Peyer's patch (tissue), 4 donors: ENCODE measurements around the gene KLHDC7B. TPM values are rescaled to one million over a fixed set of nuclear protein-coding genes. Genes with fewer than 3 reads are reported as not detected.
"Not testable (repeated sequence)": the region's sequence is repeated elsewhere in the genome, so short reads cannot be mapped to it uniquely, and the experiment has no call there.

ENCODE experiments used
- DNase-seq, 3 donors: peaks; one replicate each; pipeline ENCODE4 v3.0.0-alpha.2; 2017 to 2019
- H3K27ac ChIP-seq, 4 donors: fragments of 200-600 bp; sonication (generic); one replicate each; pipeline ENCODE4 v1.5.1; 2016 to 2019
- H3K27me3 ChIP-seq, 2 donors: fragments of 200-600 bp; sonication (generic); one replicate each; pipeline ENCODE4 v1.5.1; 2019
- H3K36me3 ChIP-seq, 3 donors: fragments of 200-600 bp; sonication (generic); one replicate each; pipeline ENCODE4 v1.5.1; 2016 to 2019
- H3K4me1 ChIP-seq, 4 donors: fragments of 200-600 bp; sonication (generic); one replicate each; pipeline ENCODE4 v1.5.1; 2016 to 2019
- H3K4me3 ChIP-seq, 4 donors: fragments of 200-600 bp; sonication (generic); 1 replicate in 3 of 4; 2 replicates in 1 of 4; pipeline ENCODE4 v1.5.1; 2016 to 2019; ENCODE audit warnings: mild to moderate bottlenecking in 1 of 4
- H3K9me3 ChIP-seq, 4 donors: fragments of 200-600 bp; sonication (generic); one replicate each; pipeline ENCODE4 v1.5.1; 2016 to 2019; ENCODE audit warnings: mild to moderate bottlenecking in 1 of 4
- POLR2A ChIP-seq, 2 donors: fragments of 450-650 bp; IDR thresholded peaks; one replicate each; pipeline ENCODE4 v1.5.1; 2017; ENCODE audit warnings: antibody characterized with exemption in 2 of 2, mild to moderate bottlenecking in 2 of 2, moderate library complexity in 2 of 2
- total RNA-seq, 4 donors: library from RNA; depleted of rRNA; stranded (reverse); fragments of >200 nt; gene quantifications; one replicate each; pipeline ENCODE4 v1.1.0, GENCODE V29; 2016
- TF ChIP-seq, protein P1 (sequence below), 6 experiments: fragments of 450-650 bp in 4 of 6; fragments of 200-600 bp in 2 of 6; sonication (generic) in 1 of 6; IDR thresholded peaks; one replicate each; pipeline ENCODE4 v1.5.1; 2017 to 2019; ENCODE audit warnings: antibody characterized with exemption in 6 of 6, mild to moderate bottlenecking in 3 of 6, moderate library complexity in 1 of 6

KLHDC7B gene
- total RNA-seq, 4 donors from 2014 or later: 1.1 TPM; not detected in 3

DNA sequence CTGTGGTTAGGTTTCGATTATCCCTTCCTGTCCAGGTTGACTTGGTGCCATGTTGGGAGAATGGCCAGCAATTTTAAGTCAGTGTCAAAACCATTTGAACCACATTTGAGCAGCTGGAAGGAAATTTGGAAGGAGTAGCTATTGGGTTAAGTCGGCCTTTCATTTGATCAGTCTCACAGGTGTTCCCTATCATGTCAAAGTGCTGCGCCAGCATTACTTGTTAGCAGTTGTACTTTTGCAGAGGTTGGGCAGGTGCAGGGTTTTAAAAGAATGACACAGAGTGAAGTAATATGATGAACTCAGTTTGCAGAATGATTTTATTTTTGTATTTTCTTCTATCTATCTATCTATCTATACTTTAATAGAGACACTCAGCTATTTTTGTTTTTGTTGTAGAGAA, 9.5 kb upstream of the KLHDC7B start:
- Histone ChIP-seq H3K36me3 (no peaks in the 10 kb centered on the region), H3K27me3 (no peaks in the 10 kb centered on the region), H3K27ac (no peak overlapping the region), H3K9me3 (no peaks in the 10 kb centered on the region), H3K4me3 (no peak overlapping the region), H3K4me1 (peaks cover under 1 to 30% (median 14%) of the 10 kb centered on the region in 4 donors)
- no peak for TF ChIP-seq POLR2A (IDR thresholded peaks at IDR 0.05)
- TF ChIP-seq, protein P1, sequence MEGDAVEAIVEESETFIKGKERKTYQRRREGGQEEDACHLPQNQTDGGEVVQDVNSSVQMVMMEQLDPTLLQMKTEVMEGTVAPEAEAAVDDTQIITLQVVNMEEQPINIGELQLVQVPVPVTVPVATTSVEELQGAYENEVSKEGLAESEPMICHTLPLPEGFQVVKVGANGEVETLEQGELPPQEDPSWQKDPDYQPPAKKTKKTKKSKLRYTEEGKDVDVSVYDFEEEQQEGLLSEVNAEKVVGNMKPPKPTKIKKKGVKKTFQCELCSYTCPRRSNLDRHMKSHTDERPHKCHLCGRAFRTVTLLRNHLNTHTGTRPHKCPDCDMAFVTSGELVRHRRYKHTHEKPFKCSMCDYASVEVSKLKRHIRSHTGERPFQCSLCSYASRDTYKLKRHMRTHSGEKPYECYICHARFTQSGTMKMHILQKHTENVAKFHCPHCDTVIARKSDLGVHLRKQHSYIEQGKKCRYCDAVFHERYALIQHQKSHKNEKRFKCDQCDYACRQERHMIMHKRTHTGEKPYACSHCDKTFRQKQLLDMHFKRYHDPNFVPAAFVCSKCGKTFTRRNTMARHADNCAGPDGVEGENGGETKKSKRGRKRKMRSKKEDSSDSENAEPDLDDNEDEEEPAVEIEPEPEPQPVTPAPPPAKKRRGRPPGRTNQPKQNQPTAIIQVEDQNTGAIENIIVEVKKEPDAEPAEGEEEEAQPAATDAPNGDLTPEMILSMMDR (IDR thresholded peaks at IDR 0.05): no peak
- DNase-seq: no peak

DNA sequence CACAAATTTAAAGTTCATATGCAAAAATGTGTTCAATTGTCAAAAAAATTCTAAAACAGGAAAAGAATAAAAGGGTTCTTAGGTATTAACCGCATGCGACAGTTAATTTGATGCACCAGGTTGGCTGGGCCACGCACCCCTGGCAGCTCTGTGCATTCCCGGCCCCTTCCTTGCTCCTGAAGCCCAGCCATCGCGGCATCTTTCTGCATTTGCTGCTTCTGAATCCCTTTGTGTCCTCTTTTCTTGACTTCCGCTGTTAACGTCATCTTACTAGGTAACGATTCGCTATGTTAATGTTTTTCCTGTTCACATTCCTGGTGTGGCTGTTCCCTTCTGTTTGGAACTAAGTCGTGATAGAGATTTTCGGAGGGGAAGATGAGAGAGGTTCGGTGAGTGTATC, 7.9 kb upstream of the KLHDC7B start:
- no peak for TF ChIP-seq POLR2A (IDR thresholded peaks at IDR 0.05)
- TF ChIP-seq, protein P1 (IDR thresholded peaks at IDR 0.05): no peak
- Histone ChIP-seq H3K4me3 (no peak overlapping the region), H3K36me3 (no peaks in the 10 kb centered on the region), H3K9me3 (no peaks in the 10 kb centered on the region), H3K4me1 (peaks cover 4 to 26% (median 13%) of the 10 kb centered on the region in 4 donors), H3K27me3 (no peaks in the 10 kb centered on the region), H3K27ac (peak overlapping the region; percentile 89 to 93 (median 92))
- DNase-seq: no peak

DNA sequence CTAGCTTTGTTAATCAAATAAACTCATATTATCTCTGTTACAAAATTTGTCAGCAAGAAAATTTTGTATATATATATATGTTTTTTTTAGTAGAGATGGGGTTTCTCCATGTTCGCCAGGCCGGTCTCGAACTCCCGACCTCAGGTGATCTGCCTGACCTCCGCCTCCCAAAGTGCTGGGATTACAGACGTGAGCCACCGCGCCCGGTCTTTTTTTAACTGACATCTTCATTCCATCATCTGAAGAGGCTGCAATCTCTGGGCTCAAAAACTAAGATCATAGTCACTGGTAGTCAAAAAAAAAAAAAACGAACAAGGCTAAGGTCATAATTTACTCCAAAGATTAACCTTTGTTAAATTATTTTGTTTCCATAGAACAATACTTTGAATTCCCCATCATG, 5.3 kb upstream of the KLHDC7B start:
- Histone ChIP-seq H3K27me3 (no peaks in the 10 kb centered on the region), H3K9me3 (no peaks in the 10 kb centered on the region), H3K4me3 (no peak overlapping the region), H3K4me1 (peaks cover 10 to 37% (median 16%) of the 10 kb centered on the region in 4 donors), H3K27ac (peak overlapping the region in 3 of 4 donors; percentile 89 to 93 (median 93)), H3K36me3 (no peaks in the 10 kb centered on the region)
- no peak for DNase-seq
- no peak for TF ChIP-seq POLR2A (IDR thresholded peaks at IDR 0.05)
- TF ChIP-seq, protein P1 (IDR thresholded peaks at IDR 0.05): no peak

DNA sequence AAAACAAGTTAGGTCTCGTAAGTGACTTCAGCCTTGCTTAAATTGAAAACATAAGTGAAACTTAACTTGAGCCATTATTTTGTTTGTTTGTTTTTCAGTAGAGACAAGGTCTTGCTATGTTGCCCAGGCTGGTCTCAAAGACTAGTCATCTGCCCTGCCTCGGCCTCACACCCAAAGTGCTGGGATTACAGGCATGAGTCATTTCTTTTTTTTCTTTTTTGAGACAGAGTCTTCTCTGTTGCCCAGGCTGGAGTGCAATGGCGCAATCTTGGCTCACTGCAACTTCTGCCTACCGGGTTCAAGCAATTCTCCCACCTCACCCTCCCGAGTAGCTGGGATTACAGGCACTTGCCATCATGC, 4.1 kb upstream of the KLHDC7B start:
- not testable (repeated sequence) for H3K27me3 ChIP-seq, H3K9me3 ChIP-seq, H3K36me3 ChIP-seq, H3K4me3 ChIP-seq
- H3K27ac ChIP-seq: peak overlapping the region; percentile 73 to 93 (median 91)
- H3K4me1 ChIP-seq: peaks cover 10 to 37% (median 16%) of the 10 kb centered on the region in 4 donors
- peak in 1 of 3 donors; percentile 71 for DNase-seq

DNA sequence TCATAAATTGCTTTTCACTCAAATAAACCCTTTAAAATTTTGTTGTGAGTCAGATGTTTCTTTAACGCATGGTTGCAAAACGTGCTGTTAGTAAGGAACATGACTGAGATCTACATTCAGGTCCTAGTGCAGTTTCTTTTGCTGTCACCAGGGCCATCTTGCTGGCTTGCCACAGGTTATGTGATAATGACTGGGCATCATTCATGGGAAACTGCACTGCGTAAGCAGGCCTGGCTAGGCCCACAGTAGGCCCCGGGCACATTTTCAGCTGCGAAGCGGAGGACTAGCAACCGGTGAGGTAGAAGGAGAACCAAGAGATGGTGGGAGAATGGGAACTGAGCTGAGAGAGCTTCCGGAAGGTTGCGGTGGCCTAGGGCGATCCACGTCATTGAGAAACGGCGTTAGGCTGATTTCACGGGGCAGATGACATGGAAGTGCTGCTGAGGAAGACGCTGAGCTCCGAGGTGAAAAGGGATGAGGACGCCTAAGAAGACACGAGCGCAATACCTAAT, 3.2 kb upstream of the KLHDC7B start:
- Histone ChIP-seq H3K27ac (peak overlapping the region; percentile 13 to 93 (median 81)), H3K36me3 (no peaks in the 10 kb centered on the region), H3K4me1 (peaks cover 10 to 42% (median 16%) of the 10 kb centered on the region in 4 donors), H3K4me3 (no peak overlapping the region), H3K27me3 (peaks cover 0 to 5% of the 10 kb centered on the region in 2 donors), H3K9me3 (no peaks in the 10 kb centered on the region)
- DNase-seq: no peak
- no peak for TF ChIP-seq POLR2A (IDR thresholded peaks at IDR 0.05)
- TF ChIP-seq, protein P1 (IDR thresholded peaks at IDR 0.05): peak in 1 of 6 experiments; percentile 13

DNA sequence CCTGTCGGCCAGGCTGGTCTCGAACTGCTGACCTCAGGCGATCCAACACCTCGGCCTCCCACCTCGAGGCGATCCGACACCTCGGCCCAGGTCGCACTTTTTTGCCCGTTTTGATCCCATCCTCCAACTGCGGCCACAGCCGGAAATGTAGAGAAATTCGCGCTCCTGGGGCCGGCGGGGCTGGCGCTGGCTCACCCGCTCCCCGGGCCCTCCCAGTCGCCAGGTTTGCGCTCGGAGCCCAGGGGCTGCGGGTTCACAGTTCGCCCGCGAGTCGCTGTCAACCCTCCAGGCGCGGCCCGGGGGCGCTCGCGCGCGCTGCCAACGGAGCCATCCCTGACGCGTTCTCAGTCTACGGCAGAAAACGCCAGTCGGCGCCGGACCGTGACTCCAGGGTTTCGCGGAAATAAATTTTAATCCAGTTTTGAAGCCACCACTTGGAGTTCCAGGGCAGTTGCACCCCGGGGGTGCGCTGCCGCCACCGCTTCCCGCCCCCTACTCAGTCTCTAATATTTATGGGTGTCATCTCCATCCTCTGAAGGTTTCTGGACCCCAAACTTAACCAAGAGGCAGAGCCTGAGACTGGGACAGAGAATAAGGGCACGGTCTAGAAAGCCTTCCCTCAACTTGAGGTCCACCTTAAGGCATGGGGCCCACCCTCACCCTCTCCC, 1.5 kb upstream of the KLHDC7B start:
- Histone ChIP-seq H3K9me3 (no peaks in the 10 kb centered on the region), H3K4me3 (peak overlapping the region; percentile 11 to 42 (median 34)), H3K4me1 (peaks cover 10 to 46% (median 16%) of the 10 kb centered on the region in 4 donors), H3K36me3 (no peaks in the 10 kb centered on the region), H3K27ac (peak overlapping the region; percentile 46 to 74 (median 56)), H3K27me3 (peaks cover 0 to 15% of the 10 kb centered on the region in 2 donors)
- no peak for TF ChIP-seq POLR2A (IDR thresholded peaks at IDR 0.05)
- TF ChIP-seq, protein P1 (IDR thresholded peaks at IDR 0.05): peak; percentile 48 to 72 (median 68)
- DNase-seq: peak; percentile 82 to 94 (median 89)
